Measurements from ENCODE around the gene WASHC4. TPM values are rescaled to one million over a fixed set of nuclear protein-coding genes. Genes with fewer than 3 reads are reported as not detected.

The WASHC4 gene
- total RNA-seq, 1 experiment from 2014 or later = 28.7 TPM

GRCh38 chr12:105200385-105200784 is 92.9 kb downstream of the WASHC4 start:
- H3F3A ChIP-seq (ENCODE audit: insufficient read depth, low read depth) = no peaks in the 10 kb centered on the region
- no peak for DNase-seq
- no peaks in the 10 kb centered on the region for H3K27me3 ChIP-seq (ENCODE audit: insufficient read depth, low read depth)
- intact Hi-C loops (cut with micrococcal nuclease; ENCODE audit: unreplicated experiment) = no loop called here
- H3K36me3 ChIP-seq (ENCODE audit: low read depth) = no peaks in the 10 kb centered on the region
- H3K4me1 ChIP-seq (replicated peaks; ENCODE audit: insufficient read depth) = no peaks in the 10 kb centered on the region
- CTCF ChIA-PET = no interaction called here
- no peaks in the 10 kb centered on the region for H4K20me1 ChIP-seq (ENCODE audit: insufficient read depth)
- no peaks in the 10 kb centered on the region for H3K9me3 ChIP-seq (ENCODE audit: insufficient read depth, low read depth)
- H3K9me2 ChIP-seq (ENCODE audit: insufficient read depth) = no peaks in the 10 kb centered on the region
- H3K79me2 ChIP-seq (ENCODE audit: low read depth) = no peaks in the 10 kb centered on the region
- TF ChIP-seq EZH2 (IDR thresholded peaks at IDR 0.05; ENCODE audit: low read depth) (no peak), CTCF (conservative IDR thresholded peaks at IDR 0.05) (no peak)
- POLR2A ChIA-PET (ENCODE audit: unreplicated experiment) = no interaction called here
- no TSS peak for BruUV-seq (replicated peaks)
- H3K4me3 ChIP-seq = no peak overlapping the region
- H3K4me2 ChIP-seq = no peak overlapping the region
- H3K27ac ChIP-seq = no peak overlapping the region
- H2AFZ ChIP-seq = no peak overlapping the region

- Histone ChIP-seq H3K9me3 (ENCODE audit: insufficient read depth, low read depth) (no peaks in the 10 kb centered on the region), H3K27ac (no peak overlapping the region), H3F3A (ENCODE audit: insufficient read depth, low read depth) (no peaks in the 10 kb centered on the region), H3K9me2 (ENCODE audit: insufficient read depth) (no peaks in the 10 kb centered on the region), H3K27me3 (ENCODE audit: insufficient read depth, low read depth) (no peaks in the 10 kb centered on the region), H3K36me3 (ENCODE audit: low read depth) (no peaks in the 10 kb centered on the region), H3K4me1 (replicated peaks; ENCODE audit: insufficient read depth) (no peaks in the 10 kb centered on the region), H4K20me1 (ENCODE audit: insufficient read depth) (no peaks in the 10 kb centered on the region), H3K4me3 (no peak overlapping the region), H3K79me2 (ENCODE audit: low read depth) (no peaks in the 10 kb centered on the region), H3K4me2 (no peak overlapping the region), H2AFZ (no peak overlapping the region)
- CTCF ChIA-PET = no interaction called here
- TF ChIP-seq EZH2 (IDR thresholded peaks at IDR 0.05; ENCODE audit: low read depth) = no peak
- no peak for TF ChIP-seq CTCF (conservative IDR thresholded peaks at IDR 0.05)
- DNase-seq = no peak
- BruUV-seq (replicated peaks) = no TSS peak
- intact Hi-C loops (cut with micrococcal nuclease; ENCODE audit: unreplicated experiment) = no loop called here
- POLR2A ChIA-PET (ENCODE audit: unreplicated experiment) = no interaction called here
Measured at GRCh38 chr12:105201299-105201698, 93.8 kb downstream of the WASHC4 start.

DNA sequence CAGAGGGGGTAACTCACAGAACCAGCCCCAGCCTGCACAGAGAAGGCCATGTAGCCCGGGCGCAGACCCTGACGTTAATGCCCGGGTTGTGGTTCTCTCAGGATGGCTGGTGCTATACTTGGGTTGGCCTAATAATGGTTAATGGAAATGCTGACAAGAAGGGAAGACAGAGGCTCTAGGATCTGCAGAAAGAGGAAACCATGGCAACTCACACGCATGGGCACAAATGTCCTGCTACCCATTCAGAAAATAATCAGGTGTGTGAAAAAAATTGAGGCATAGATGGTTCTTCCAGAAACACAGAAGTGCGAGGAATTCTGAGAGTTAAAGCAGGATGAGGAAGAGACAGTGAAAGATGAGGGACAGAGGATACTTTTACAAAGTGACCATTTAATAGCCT is 94.7 kb downstream of the WASHC4 start:
- H3K4me1 ChIP-seq (replicated peaks; ENCODE audit: insufficient read depth) = no peaks in the 10 kb centered on the region
- H3K27ac ChIP-seq = no peak overlapping the region
- intact Hi-C loops (cut with micrococcal nuclease; ENCODE audit: unreplicated experiment) = no loop called here
- no peaks in the 10 kb centered on the region for H3F3A ChIP-seq (ENCODE audit: insufficient read depth, low read depth)
- H2AFZ ChIP-seq = no peak overlapping the region
- CTCF ChIA-PET = no interaction called here
- POLR2A ChIA-PET (ENCODE audit: unreplicated experiment) = no interaction called here
- no TSS peak for BruUV-seq (replicated peaks)
- no peaks in the 10 kb centered on the region for H3K9me2 ChIP-seq (ENCODE audit: insufficient read depth)
- H3K4me3 ChIP-seq = no peak overlapping the region
- no peaks in the 10 kb centered on the region for H4K20me1 ChIP-seq (ENCODE audit: insufficient read depth)
- H3K27me3 ChIP-seq (ENCODE audit: insufficient read depth, low read depth) = no peaks in the 10 kb centered on the region
- no peak for DNase-seq
- H3K79me2 ChIP-seq (ENCODE audit: low read depth) = no peaks in the 10 kb centered on the region
- no peak overlapping the region for H3K4me2 ChIP-seq
- H3K36me3 ChIP-seq (ENCODE audit: low read depth) = no peaks in the 10 kb centered on the region
- TF ChIP-seq EZH2 (IDR thresholded peaks at IDR 0.05; ENCODE audit: low read depth) (no peak), CTCF (conservative IDR thresholded peaks at IDR 0.05) (no peak)
- no peaks in the 10 kb centered on the region for H3K9me3 ChIP-seq (ENCODE audit: insufficient read depth, low read depth)
